Measurements from ENCODE around the gene TXN.

TXN gene

GRCh38 chr9:110256380-110257096, at the start of gene TXN:
Gene TXN (minus strand): TSS chr9:110256507. CDS start chr9:110256435, 72 bp downstream.
- H4K20me1 ChIP-seq (ENCODE audit: low read depth, low read length): no peaks in the 10 kb centered on the region
- no peaks in the 10 kb centered on the region for H3K9me2 ChIP-seq (replicated peaks; ENCODE audit: insufficient read depth, low read length)
- peaks cover 22% of the 10 kb centered on the region for H3K79me2 ChIP-seq (ENCODE audit: insufficient read depth, low read length)
- H3K27ac ChIP-seq (ENCODE audit: low read depth, low read length): peak within 1 kb of the TSS; percentile 25; the same call in 1 of the 2 replicates
- H3K9ac ChIP-seq (ENCODE audit: low read length): peak within 1 kb of the TSS; percentile 76
- no peaks in the 10 kb centered on the region for H3K9me3 ChIP-seq (ENCODE audit: insufficient read depth, low read length)
- peak within 1 kb of the TSS; percentile 98 for H2AFZ ChIP-seq (ENCODE audit: low read depth, low read length, severe bottlenecking)
- peaks cover 6% of the 10 kb centered on the region; the same call in 1 of the 2 replicates for H3F3A ChIP-seq (ENCODE audit: insufficient read depth)
- H3K27me3 ChIP-seq (ENCODE audit: low read length): no peaks in the 10 kb centered on the region
- no peaks in the 10 kb centered on the region for H3K36me3 ChIP-seq (ENCODE audit: low read length)
- peak within 1 kb of the TSS; percentile 59 for H3K4me2 ChIP-seq (ENCODE audit: low read depth, low read length, poor library complexity, severe bottlenecking)
- peak within 1 kb of the TSS; percentile 83 for H3K4me3 ChIP-seq (ENCODE audit: insufficient read depth, low read length, poor library complexity, severe bottlenecking)
- TF ChIP-seq EZH2phosphoT487 (conservative IDR thresholded peaks at IDR 0.05; ENCODE audit: low read length) (no peak), CTCF (IDR thresholded peaks at IDR 0.05; ENCODE audit: insufficient read depth, low read length, poor library complexity, severe bottlenecking) (no peak)

- no peaks in the 10 kb centered on the region for H3K9me3 ChIP-seq (ENCODE audit: insufficient read depth, low read length)
- H3K9me2 ChIP-seq (replicated peaks; ENCODE audit: insufficient read depth, low read length): no peaks in the 10 kb centered on the region
- no peaks in the 10 kb centered on the region for H3K79me2 ChIP-seq (ENCODE audit: insufficient read depth, low read length)
- no peak overlapping the region for H3K4me3 ChIP-seq (ENCODE audit: insufficient read depth, low read length, poor library complexity, severe bottlenecking)
- no peaks in the 10 kb centered on the region for H4K20me1 ChIP-seq (ENCODE audit: low read depth, low read length)
- no peak for TF ChIP-seq EZH2phosphoT487 (conservative IDR thresholded peaks at IDR 0.05; ENCODE audit: low read length)
- TF ChIP-seq CTCF (IDR thresholded peaks at IDR 0.05; ENCODE audit: insufficient read depth, low read length, poor library complexity, severe bottlenecking): no peak
- no peak overlapping the region for H2AFZ ChIP-seq (ENCODE audit: low read depth, low read length, severe bottlenecking)
- H3K27me3 ChIP-seq (ENCODE audit: low read length): 0 out of 2 replicates have a peak, but pooled peaks cover 3% of the 10 kb centered on the region
- H3K4me2 ChIP-seq (ENCODE audit: low read depth, low read length, poor library complexity, severe bottlenecking): no peak overlapping the region
- no peaks in the 10 kb centered on the region for H3K36me3 ChIP-seq (ENCODE audit: low read length)
- no peak overlapping the region for H3K9ac ChIP-seq (ENCODE audit: low read length)
- H3F3A ChIP-seq (ENCODE audit: insufficient read depth): no peaks in the 10 kb centered on the region
- H3K27ac ChIP-seq (ENCODE audit: low read depth, low read length): no peak overlapping the region
Observed at GRCh38 chr9:110303133-110303532, 46.8 kb upstream of the TXN start.

- Histone ChIP-seq H3K9ac (ENCODE audit: low read length) (no peak overlapping the region), H3K4me3 (ENCODE audit: insufficient read depth, low read length, poor library complexity, severe bottlenecking) (no peak overlapping the region), H3K27me3 (ENCODE audit: low read length) (no peaks in the 10 kb centered on the region), H2AFZ (ENCODE audit: low read depth, low read length, severe bottlenecking) (no peak overlapping the region), H3K4me2 (ENCODE audit: low read depth, low read length, poor library complexity, severe bottlenecking) (no peak overlapping the region), H3F3A (ENCODE audit: insufficient read depth) (no peaks in the 10 kb centered on the region), H4K20me1 (ENCODE audit: low read depth, low read length) (no peaks in the 10 kb centered on the region), H3K79me2 (ENCODE audit: insufficient read depth, low read length) (no peaks in the 10 kb centered on the region), H3K27ac (ENCODE audit: low read depth, low read length) (no peak overlapping the region), H3K9me3 (ENCODE audit: insufficient read depth, low read length) (no peaks in the 10 kb centered on the region), H3K36me3 (ENCODE audit: low read length) (no peaks in the 10 kb centered on the region), H3K9me2 (replicated peaks; ENCODE audit: insufficient read depth, low read length) (no peaks in the 10 kb centered on the region)
- no peak for TF ChIP-seq EZH2phosphoT487 (conservative IDR thresholded peaks at IDR 0.05; ENCODE audit: low read length)
- no peak for TF ChIP-seq CTCF (IDR thresholded peaks at IDR 0.05; ENCODE audit: insufficient read depth, low read length, poor library complexity, severe bottlenecking)
Observed at GRCh38 chr9:110298043-110298605, 41.8 kb upstream of the TXN start.

Data from SU-DHL-6 (cell line).